Fibroblast of upper back skin (primary cell): ENCODE measurements around the gene BPGM.
A peak's percentile ranks its signal among the peaks of the same experiment; 100 is the strongest.

ENCODE experiments used
- DNase-seq: peaks from one replicate; pipeline ENCODE4 v3.0.0-alpha.2; 2013

BPGM gene

GRCh38 chr7:134646425-134647305 is at the start of gene BPGM:
Gene BPGM (plus strand): TSS chr7:134646853. CDS start chr7:134661508, 14,655 bp downstream.
- peak; percentile 100 for DNase-seq

- DNase-seq: peak; percentile 10
Observed at GRCh38 chr7:134599371-134599770, 47.3 kb upstream of the BPGM start.

DNA sequence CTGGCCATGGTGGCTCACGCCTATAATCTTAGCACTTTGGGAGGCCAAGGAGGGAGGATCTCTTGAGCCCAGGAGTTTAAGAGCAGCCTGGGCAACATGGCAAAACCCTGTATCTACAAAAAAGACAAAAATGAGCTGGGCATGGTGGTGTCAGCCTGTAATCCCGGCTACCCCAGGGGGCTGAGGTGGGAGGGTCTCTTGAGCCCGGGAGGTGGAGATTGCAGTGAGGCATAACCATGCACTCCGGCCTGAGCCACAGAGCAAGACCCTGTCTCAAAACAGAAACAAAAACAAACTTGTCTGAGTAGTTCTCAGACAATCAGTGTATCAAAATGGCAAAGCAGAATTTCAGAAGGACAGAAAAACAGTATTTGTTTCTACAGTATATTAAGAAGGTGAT is 45.2 kb upstream of the BPGM start:
- DNase-seq: no peak

- DNase-seq: no peak
Observed at GRCh38 chr7:134602881-134603451, 43.7 kb upstream of the BPGM start.

DNA sequence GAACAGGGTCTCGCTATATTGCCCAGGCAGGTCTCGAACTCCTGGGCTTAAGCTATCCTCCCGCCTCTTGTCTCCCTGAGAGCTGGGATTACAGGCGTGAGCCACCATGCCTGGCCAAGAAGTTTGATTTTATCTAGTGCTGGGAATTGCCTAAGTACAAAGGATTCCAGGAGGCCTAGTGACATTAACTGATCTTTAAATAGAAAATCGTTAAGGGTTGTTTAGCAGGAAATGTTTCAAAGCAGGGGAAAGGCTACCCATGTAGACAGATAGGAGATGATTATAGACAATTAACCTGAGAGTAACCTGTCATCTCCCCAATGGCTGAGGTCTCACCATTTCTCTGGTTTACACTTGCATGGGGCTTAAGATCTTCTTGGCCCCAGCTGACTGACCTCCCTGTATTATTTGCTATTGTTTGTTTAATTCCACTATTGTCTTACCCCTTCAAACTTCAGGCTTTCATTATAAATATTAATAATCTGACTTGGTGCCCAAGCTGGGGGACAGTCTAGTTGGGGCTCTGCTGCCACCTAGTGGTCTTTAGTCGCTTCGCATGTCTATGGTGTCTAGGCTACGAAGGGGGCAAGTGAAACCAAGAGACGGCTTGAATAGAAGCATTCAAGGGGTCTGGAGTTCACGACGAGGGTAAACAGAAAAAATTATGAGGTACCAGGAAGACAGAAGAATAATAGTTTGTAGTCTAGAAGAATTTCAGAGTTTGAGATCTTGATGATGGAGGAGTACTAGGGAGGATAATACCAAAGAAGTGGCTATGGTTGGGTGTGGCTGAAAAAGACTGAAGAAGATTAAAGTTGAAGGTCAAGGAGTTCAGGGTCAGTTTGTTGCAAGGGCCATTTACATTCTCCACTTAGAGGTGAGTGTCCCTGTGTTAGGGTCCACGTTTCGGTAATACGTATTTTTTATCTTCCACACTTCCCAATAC is 40.4 kb upstream of the BPGM start:
- DNase-seq: peak; percentile 55

DNA sequence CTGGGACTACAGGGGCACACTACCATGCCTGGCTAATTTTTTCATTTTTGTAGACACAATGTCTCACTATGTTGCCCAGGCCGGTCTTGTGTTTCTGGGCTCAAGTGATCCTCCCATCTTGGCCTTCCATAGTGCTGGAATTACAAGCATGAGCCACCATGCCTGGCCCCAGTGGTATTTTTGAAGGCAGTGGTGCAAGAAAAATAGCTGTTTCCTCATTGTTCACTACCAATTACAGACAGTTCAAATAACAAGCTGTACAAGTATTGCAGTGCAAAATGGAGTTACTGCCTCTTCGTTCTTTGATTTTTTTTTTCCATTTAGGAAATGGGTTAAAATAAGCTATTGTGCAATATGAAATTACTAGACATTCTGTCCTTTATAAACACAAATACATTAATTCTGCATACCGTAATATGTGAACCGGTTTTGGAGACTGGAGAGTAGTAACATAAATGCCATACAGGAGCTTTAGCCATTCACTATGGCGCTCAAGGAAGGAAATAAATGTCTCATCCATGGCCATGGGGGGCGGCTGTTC is 35.0 kb upstream of the BPGM start:
- no peak for DNase-seq

DNA sequence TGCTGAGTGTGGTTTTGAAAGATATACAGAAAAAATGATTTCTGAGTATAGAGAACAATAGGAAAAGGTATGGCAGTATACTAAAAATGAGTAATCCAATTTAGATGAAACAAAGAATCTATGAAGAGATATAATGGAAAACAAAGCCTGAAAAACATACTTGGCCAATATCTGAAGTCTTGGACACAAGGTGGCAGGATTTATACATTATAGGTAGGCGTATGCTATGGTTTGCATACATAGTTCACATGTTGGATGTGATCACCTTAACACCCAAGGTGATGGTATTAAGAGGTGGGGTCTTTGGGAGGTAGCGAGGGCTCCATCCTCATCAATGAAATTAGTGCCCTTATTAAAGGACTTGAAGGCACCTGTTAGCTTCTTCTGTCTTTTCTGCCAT is 34.5 kb upstream of the BPGM start:
- no peak for DNase-seq

GRCh38 chr7:134613623-134614347 is 32.9 kb upstream of the BPGM start:
- DNase-seq: peak; percentile 97

- DNase-seq: no peak
Observed at GRCh38 chr7:134616611-134617010, 30.0 kb upstream of the BPGM start.

GRCh38 chr7:134618756-134619530 is 27.7 kb upstream of the BPGM start:
- peak; percentile 59 for DNase-seq

GRCh38 chr7:134619627-134620331 is 26.9 kb upstream of the BPGM start:
- peak; percentile 90 for DNase-seq

DNA sequence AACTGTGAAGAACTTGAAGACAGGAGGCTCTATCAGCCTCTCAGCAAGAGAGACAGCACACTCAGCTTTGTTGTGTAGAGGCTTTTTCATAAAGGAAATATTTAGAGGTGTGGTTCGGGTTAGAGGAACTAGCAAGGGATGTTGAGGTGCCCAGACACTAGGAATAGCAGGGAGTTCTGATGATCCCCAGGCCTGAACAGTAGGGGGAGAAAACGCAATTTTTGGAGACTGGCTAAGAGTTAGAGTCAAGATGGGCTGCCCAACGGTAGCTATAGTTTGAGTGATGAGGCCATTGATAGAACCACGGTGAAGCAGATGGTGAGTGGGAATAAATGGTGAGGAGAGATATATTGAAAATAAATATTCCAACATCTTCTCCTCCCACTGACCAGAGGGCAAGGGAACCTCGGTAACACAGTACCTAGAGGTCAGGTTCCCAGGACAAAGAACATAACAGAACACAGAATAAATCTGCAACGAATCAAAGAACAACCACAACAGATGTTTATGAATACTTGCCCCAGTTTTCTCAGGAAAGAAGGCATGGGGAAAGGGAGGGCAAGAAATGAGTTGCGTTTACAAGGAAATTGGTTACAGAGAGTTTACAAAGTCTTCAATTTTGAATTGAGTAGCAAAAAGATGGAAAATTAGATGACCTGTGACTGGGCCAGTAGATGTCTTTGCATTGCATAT is 24.2 kb upstream of the BPGM start:
- DNase-seq: no peak

DNA sequence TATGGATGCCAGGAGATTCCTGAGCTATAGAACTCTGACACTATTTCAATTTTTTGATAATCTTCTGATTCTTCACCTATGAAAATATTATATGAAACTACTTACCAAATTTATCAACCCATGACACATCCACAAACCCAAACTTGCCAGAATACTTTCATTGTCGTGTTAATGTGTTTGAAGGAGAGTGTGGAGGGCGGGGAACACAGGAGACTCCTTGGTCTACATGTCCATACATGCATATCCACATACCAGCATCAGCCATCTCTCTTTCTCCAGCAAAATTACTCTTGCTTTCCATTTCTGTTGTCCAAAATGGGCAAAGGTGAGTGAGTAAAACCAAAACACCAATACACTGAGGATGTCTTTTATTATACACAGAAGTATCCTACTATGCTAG is 23.5 kb upstream of the BPGM start:
- no peak for DNase-seq

DNA sequence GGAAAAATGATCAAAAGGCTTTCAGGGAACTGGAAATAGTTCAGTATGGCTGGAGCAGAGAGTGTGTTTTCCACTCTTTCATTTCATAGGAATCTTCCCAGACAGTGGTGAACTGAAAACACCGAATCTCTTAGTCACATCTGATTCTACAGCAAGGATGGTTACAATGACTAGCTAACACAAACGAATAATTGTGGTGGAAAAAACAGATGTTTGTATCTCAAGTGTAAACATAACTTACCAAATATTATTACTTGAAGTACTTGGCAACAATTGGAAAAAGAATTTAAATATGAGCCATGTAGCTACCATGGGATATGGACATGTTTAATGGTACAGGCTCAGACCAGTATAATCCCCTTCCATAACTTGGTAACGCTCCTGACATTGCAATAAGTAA is 21.1 kb upstream of the BPGM start:
- peak; percentile 68 for DNase-seq

GRCh38 chr7:134627109-134627774 is 19.4 kb upstream of the BPGM start:
- DNase-seq: no peak

DNA sequence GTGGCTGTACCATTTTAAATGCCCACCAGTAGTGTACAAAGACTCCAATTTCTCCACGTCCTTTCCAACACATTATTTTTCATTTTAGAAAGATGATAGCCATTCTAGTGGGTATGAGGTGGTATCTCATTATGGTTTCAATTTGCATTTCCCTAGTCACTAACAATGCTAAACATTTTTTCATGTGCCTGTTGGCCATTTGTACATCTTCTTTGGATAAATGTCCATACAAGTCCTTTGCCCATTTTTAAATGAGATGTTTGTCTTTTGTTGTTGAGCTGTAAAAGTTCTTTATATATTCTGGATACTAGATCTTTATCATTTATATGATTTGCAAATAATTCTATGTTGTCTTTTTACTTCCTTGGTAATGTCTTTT is 18.9 kb upstream of the BPGM start:
- no peak for DNase-seq

DNA sequence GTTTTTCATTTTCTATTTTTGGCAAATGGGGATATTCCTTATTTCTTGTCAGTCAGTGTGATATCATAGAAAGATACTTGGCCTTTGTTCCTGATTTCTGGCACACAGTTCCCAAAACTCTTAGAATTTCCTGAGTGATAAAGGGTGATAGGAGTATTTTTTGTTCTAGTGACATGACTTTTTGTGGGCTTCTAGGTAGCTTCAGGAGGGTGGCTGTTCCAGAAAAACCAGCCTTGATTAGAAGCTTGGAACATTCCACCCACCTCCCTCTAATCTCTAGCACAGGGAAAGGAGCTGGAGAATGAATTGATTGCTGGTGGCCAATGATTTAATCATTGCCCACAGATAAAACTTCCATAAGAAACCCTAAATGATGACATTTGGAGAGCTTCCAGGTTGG is 17.2 kb upstream of the BPGM start:
- no peak for DNase-seq

DNA sequence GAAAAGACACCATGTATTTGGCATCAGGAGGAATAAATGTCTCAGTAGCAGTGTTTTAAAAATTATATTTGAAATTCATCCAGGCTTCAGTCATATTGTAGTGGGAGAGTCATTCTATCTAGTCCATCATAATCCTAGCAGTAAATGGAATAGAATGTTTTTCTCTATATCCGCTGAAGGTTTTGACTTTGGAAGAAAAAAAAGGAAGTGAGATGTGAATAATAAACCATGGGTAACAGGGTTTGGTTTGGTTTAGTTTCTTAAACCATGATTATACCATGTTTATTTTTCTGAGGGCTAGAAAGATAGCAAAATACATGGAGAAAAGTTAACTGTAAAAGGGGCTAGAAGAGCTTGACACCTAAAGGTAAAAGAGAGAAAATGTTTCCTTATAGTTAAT is 16.4 kb upstream of the BPGM start:
- DNase-seq: no peak

DNA sequence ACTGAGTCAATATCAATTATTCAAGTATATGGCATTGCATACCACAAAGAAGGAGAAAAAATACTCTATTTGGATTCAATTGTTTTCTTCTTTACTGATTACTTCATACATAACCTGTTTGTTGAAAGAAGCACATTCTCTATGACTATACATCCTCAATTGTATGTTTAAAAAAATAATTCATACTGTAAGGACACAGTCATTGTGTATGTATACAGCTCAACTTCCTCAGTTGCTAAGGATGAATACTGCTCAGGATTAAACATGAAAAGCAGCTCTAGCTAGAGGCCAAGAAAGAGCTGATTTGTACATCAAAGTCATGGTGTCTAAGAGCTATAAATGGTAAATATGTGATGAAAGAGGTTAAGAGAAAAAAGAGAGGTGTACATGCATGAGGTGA is 15.8 kb upstream of the BPGM start:
- DNase-seq: no peak

DNA sequence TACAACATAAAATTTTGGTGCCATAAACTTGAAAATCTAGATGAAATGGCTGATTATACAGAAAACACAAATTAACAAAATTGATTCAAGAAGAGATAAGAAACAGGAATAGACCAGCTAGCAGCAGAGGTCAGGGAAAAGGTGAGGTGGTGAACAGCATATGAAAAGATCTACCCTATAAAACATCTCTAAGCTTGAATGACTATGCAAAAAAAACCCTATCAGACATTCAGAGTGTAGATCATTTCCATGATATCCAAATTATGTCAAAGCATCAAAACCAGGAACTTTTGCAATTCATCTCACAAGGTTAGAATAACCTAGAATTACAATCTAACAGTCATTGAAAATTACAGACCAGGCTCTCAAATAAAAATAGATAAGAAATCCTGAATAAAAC is 14.6 kb upstream of the BPGM start:
- DNase-seq: no peak
